ENCODE data around the gene EFNB3.

Gene EFNB3

GRCh38 chr17:7705269-7706255, 560 bp downstream of the EFNB3 start (continued):
- TF ChIP-seq ZNF449 (tag by site-specific recombination; IDR thresholded peaks at IDR 0.05) (peak; percentile 57; the same call in 1 of the 2 replicates), ZNF600 (tag by site-specific recombination; IDR thresholded peaks at IDR 0.05) (peak; percentile 22; the same call in 1 of the 2 replicates), ZNF239 (tag by site-specific recombination; IDR thresholded peaks at IDR 0.05) (no peak), EGR2 (tag by site-specific recombination; IDR thresholded peaks at IDR 0.05; ENCODE audit: low read depth) (peak; percentile 93), ZBTB10 (tag by site-specific recombination; IDR thresholded peaks at IDR 0.05) (peak; percentile 97), MEIS1 (CRISPR knock-in tag; IDR thresholded peaks at IDR 0.05; ENCODE audit: borderline replicate concordance) (no peak), SCRT1 (tag by site-specific recombination; IDR thresholded peaks at IDR 0.05; ENCODE audit: borderline replicate concordance) (no peak), ZBTB17 (tag by site-specific recombination; IDR thresholded peaks at IDR 0.05) (peak; percentile 38; the same call in 1 of the 2 replicates), ZNF560 (tag by site-specific recombination; IDR thresholded peaks at IDR 0.05; ENCODE audit: borderline replicate concordance) (no peak), ZNF776 (tag by site-specific recombination; IDR thresholded peaks at IDR 0.05; ENCODE audit: borderline replicate concordance) (no peak)

- no peaks in the 10 kb centered on the region for H3K9me3 ChIP-seq (ENCODE audit: control insufficient read depth, insufficient read depth, low read depth, low read length)
- H3K36me3 ChIP-seq (ENCODE audit: control insufficient read depth in 2 of 2, insufficient read depth in 1 of 2, low read length in 2 of 2): peaks cover 0 to 14% of the 10 kb centered on the region in 2 experiments; a peak in 1 of 3 replicates
- ChIA-PET CTCF (interaction anchor here (0.5 to 7.3 kb wide), 8 partner anchors 9 to 353 kb away, joined by 3 to 49 read pairs (median 4); partner anchors contain the start of genes DNAH2, TP53 and WRAP53), POLR2A (interaction anchor here (0.5 to 7.9 kb wide), 6 partner anchors 7 to 382 kb away, joined by 3 to 111 read pairs (median 8); partner anchors contain the start of genes ATP1B2, TP53 and WRAP53)
- H3K4me1 ChIP-seq (ENCODE audit: control insufficient read depth, insufficient read depth, low read length): peaks cover 14% of the 10 kb centered on the region; the same call in 1 of the 2 replicates
- no peak overlapping the region for H3K4me3 ChIP-seq (ENCODE audit: low read depth, low read length)
- H3K27ac ChIP-seq (ENCODE audit: extremely low read depth, low read depth, low read length): no peak overlapping the region
- TF ChIP-seq ZBTB6 (tag by site-specific recombination; IDR thresholded peaks at IDR 0.05): no peak
- TF ChIP-seq ATF2 (tag by site-specific recombination; IDR thresholded peaks at IDR 0.05; ENCODE audit: low read depth): no peak
- no peak for TF ChIP-seq ZNF677 (tag by site-specific recombination; IDR thresholded peaks at IDR 0.05)
- TF ChIP-seq ZNF658 (tag by site-specific recombination; IDR thresholded peaks at IDR 0.05): no peak
- TF ChIP-seq KLF17 (tag by site-specific recombination; IDR thresholded peaks at IDR 0.05): no peak
- TF ChIP-seq ZFP3 (tag by site-specific recombination; IDR thresholded peaks at IDR 0.05; ENCODE audit: low read depth): no peak
- no peak for TF ChIP-seq ZNF132 (tag by site-specific recombination; IDR thresholded peaks at IDR 0.05; ENCODE audit: borderline replicate concordance)
- no peak for TF ChIP-seq ZNF335 (tag by site-specific recombination; conservative IDR thresholded peaks at IDR 0.05)
- TF ChIP-seq HIC1 (tag by site-specific recombination; IDR thresholded peaks at IDR 0.05): no peak
- TF ChIP-seq ZNF768 (tag by site-specific recombination; IDR thresholded peaks at IDR 0.05): 0 out of 2 replicates have a peak, but pooled peaks have one; percentile 70
- TF ChIP-seq ZNF664 (tag by site-specific recombination; IDR thresholded peaks at IDR 0.05): peak; percentile 94
- TF ChIP-seq MEIS1 (CRISPR knock-in tag; IDR thresholded peaks at IDR 0.05; ENCODE audit: borderline replicate concordance): no peak
- TF ChIP-seq ZNF548 (tag by site-specific recombination; IDR thresholded peaks at IDR 0.05): no peak
- no peak for TF ChIP-seq ZNF112 (tag by site-specific recombination; IDR thresholded peaks at IDR 0.05)
Measured at GRCh38 chr17:7706631-7707354, 1.8 kb downstream of the EFNB3 start.

All from HEK293 (cell line).